HG03565 (cell line): ENCODE data around the gene CSF1R.

Source experiments
- ATAC-seq: cut with Tn5 transposase; IDR thresholded peaks from one replicate; pipeline ENCODE4 v1.9.1; 2021; ENCODE audit warnings: mild to moderate bottlenecking, moderate library complexity; ENCODE audit not compliant: unreplicated experiment

The CSF1R gene

DNA sequence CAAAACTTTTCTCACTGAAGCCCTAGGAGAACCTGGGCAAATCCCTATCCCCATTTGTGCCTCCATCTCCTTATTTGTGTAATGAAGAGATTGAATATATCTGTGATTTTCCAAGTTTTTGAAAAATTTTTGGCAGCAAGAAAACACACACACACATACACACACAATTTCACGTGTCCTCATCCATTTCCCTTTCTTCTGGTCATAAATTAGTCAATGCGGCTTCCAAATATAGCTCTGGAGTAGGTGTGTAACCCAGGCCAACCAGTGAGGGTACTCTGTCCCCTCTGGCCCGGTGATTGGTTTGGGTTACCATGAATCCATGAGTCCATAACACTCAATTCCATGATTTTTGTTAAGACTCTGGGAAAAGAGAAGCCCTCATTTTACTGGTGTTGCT lies 12.7 kb downstream of the CSF1R start:
- no peak for ATAC-seq

DNA sequence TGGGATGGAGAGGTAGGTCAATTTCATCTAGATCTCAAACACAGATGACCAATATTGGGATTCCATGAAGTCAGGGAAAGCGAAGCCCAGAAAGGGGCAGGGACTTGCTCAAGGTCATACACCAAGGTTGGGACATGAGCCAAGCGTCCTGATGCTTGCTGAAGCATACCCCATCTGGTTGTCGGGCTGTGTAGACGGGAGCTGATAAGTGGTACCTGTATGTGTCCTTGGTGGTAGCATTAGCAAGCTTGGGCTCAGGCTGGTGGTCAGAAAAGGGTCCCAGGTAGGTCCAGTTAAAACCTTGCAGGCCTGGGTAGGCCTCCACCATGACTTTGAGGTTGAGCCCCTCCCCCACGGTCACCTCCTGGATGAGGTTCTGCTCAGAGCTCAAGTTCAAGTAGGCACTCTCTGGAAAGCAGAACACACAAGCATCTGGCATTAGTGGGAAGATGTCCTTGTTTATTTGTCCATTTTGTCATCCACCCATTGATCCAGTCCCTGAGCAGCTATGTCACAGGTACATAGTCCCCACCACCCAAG lies 13.2 kb downstream of the CSF1R start:
- ATAC-seq, result no peak

DNA sequence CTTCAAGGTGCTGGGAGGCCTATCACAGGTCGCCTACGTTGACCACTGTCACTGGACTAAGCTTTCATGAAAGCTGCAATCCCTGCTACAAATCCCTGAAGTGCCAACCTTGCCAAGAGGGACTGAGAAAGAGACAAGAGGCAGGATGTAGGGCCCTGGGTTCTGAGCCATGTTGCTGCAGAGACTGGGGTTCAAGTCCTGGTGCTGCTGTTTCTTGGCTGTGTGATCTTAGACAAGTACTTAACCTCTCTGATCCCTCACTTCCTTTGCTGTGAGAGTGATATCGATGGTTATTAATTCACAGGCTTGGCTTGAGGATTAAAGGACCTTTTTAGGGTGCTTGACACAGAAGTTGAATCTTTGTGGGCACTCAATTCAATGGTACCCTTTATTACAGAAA lies 15.5 kb downstream of the CSF1R start:
- ATAC-seq, result no peak

DNA sequence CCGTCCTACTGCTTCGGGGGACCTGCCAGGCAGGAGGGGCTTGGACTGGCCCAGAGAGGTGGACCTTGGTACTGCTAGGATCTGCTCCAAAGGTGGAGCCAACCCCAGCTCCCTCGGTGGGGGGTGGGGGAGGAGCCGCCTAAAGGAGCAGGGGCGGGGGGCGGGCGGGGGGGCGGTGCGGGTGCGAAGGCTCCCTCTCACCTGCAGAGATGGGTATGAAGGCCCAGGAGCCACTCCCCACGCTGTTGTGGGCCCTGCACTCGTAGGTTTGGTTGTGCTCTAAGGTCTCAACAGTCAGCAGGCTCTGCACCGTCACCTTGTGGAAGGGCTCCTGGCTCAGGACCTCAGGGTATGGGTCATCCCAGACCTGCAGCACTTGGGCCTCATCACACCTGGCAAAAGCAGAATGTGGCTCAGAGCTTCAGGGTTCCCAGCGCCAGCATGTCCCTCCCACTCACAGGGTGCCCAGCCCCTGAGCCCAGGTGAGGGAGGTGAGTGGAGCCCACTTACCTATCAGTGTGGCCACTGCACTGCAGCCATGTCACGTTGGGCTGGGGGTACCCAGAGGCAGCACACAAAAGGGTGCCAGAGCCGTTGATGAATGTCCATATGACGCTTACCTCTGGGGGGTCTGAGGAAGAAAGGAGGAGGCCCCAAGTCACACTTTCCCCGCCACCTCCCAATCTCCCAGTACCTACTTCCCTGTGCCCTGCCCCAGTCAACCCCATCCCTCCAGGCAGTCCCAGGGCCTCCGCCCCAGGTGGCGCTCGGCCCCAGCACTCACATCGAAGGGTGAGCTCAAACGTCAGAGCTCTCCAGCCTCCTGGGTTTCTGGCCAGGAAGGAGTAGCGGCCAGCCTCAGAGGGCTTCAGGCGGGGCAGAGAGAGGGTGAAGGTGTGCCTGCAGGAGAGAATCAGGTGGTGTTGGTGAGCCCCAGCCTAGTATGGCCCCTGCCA lies 16.4 kb downstream of the CSF1R start:
- no peak for ATAC-seq

GRCh38 chr5:150068961-150069645 lies 17.3 kb downstream of the CSF1R start:
- ATAC-seq, result no peak

GRCh38 chr5:150068472-150068871 lies 17.9 kb downstream of the CSF1R start:
- no peak for ATAC-seq

GRCh38 chr5:150068071-150068470 lies 18.3 kb downstream of the CSF1R start:
- no peak for ATAC-seq

DNA sequence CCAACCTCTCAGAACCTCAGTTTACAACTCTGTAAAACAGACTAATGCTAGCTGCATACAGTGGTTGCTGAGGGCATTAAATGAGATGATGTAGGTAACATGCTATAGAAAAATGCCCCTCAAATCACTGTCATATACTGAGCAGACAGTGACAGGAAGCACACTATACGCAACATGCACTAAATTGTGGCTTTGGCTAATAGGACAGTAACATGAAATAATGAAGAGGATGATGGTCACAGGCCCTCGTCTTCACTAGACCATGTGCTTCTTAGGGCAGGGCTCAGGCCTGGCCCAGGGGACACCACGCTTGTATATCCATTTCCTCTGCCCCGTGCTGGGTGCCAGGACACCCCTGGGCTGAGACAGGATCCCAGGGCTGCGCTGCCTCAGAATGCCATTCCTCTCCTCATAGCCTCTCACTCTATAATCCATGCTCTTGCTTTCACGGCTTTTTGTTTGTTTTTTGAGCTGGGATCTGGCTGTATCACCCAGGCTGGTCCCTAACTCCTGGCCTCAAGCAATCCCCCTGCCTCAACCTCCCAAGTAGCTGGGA lies 18.9 kb downstream of the CSF1R start:
- no peak for ATAC-seq

GRCh38 chr5:150066901-150067396 lies 19.4 kb downstream of the CSF1R start:
- ATAC-seq, result no peak

GRCh38 chr5:150066436-150066835 lies 19.9 kb downstream of the CSF1R start:
- no peak for ATAC-seq

DNA sequence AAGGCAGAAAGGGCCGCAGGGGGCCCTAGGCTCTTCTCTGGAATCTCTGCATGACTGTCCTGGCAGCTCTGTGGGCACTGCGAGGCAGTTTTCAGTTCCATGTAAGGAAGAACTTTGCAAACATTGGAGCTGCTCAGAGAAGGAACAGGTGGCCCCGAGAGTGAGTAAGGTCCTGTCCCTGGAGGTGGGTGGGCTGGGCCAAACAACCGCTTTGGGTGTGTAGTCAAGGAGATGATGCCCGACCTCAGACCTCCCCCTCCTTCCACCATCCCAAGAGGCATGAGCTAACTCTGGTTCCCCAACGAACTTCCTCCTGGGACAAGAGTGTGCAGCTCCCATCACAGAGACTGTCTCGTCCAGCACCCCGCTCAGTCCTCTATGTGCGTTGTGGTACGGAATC lies 20.5 kb downstream of the CSF1R start:
- ATAC-seq, result no peak

- no peak for ATAC-seq
Observed at GRCh38 chr5:150065346-150065745, 21.0 kb downstream of the CSF1R start.

DNA sequence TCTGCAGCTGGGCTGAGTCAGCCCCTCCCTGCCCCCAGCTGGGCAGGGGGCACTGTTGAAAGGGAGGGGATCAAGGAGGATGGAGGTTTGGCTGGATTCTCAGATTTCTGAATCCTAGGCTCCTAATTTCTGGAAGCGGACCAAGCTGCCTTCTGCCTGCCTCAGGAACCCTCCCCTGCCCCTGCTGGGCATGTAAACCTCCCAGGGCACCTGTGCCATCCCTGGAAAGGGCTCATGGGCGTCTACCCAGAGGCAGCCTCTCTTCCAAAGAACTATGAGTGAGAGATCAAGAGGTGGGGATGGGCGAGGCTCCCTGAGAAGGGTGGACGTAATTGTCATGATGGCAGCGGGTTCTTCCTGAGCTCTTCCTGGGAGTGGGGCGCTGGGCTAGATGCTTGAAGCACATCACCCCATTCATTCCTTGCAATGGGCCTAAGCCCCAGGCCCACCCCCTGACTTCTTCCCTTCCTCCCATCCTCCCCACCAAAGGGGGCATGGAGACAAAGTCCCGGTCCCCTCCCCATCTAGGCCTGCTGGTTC lies 21.6 kb downstream of the CSF1R start:
- no peak for ATAC-seq

DNA sequence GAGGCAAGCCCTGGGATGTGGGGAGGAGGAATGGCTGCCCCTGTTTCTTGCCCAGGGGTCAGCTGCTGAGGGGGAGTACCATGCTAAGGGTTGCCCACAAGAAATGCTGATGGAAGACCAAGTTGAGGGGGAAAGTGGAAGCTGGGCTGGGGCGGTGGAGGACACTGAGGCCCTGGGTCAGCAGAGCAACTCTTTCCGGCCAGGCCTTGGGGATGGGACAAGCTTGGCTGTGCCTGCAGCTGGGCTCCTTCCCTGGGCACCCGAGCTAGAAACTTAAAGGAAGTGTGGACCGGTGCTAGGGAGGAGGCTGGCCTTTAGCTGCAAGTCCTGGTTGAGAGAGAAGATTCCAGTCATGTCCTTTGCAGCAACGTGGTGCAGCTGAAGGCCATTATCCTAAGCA lies 22.7 kb downstream of the CSF1R start:
- no peak for ATAC-seq

GRCh38 chr5:150062216-150062922 lies 24.0 kb downstream of the CSF1R start:
- ATAC-seq, result no peak

- ATAC-seq, result no peak
Observed at GRCh38 chr5:150061538-150061995, 24.8 kb downstream of the CSF1R start.

DNA sequence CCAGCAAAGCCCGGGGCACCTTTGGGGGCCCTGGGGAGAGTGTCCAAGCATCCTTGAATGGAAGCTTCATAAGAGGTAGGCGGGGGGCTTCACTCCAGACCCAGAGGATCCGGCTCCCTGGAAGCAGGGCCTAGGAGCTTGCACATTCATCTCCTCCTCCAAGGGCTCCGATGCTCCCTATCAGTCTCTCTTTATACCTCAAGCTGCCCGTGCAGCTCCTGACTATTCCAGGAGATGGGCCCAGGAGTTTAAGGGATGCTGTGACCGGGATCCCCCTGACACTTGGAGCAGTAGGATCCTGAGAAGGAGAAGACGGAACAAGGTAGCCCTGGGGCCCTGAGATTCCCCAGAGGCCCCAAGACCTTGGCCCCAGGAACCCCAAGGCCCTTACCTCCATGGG lies 25.9 kb downstream of the CSF1R start:
- ATAC-seq, result no peak

- ATAC-seq, result no peak
Observed at GRCh38 chr5:150059623-150060022, 26.7 kb downstream of the CSF1R start.

DNA sequence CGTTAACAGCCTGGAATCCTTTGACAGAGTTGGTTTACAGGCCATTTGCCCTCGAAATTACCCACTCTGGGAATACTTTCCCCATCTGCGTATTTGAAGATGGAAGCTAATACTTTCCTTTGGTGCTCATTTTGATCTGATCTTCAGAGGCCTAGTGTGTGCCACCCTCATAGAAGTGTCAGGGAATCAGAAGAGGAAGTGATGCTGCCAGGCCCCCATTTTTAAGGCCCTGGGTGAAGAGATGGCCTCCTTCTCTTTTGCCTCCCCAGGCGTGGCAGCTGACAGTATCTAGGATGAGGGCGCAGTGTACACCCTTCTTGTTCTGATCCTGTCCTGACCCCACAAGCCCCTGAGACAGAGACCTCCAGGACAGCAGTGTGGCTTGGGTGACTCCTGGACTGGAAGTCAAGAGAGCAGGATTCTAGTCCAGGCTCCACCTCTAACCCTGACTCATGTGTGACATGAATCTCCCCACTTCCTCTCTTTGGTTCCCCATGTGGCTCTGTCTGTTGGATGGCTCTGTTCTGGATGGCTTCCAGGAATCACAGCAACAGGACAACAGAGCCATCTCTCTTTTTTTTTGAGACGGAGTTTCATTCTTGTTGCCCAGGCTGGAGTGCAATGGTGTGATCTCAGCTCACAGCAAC lies 27.8 kb downstream of the CSF1R start:
- no peak for ATAC-seq

- no peak for ATAC-seq
Observed at GRCh38 chr5:150057996-150058395, 28.4 kb downstream of the CSF1R start.
